Ramos (cell line): ENCODE data around the gene SLC41A3.
"Not testable (repeated sequence)": the region's sequence is repeated elsewhere in the genome, so short reads cannot be mapped to it uniquely, and the experiment has no call there.

Experiments used
- in situ Hi-C: fragments of 300-500 bp; cut with MboI; formaldehyde crosslinking; loops from one replicate; pipeline ENCODE4 v1.14.3; 2022; ENCODE audit warnings: low sequenced_read_pairs; ENCODE audit not compliant: unreplicated experiment

Gene SLC41A3

GRCh38 chr3:126013751-126014156, 70.2 kb downstream of the SLC41A3 start:
- in situ Hi-C loops = no loop called here

- in situ Hi-C loops = no loop called here
Measured at GRCh38 chr3:126009181-126009580, 74.7 kb downstream of the SLC41A3 start.

GRCh38 chr3:126008219-126008618, 75.7 kb downstream of the SLC41A3 start:
- in situ Hi-C loops = no loop called here

- in situ Hi-C loops = no loop called here
Measured at GRCh38 chr3:126005951-126006350, 78.0 kb downstream of the SLC41A3 start.

- in situ Hi-C loops = no loop called here
Measured at GRCh38 chr3:126004692-126005091, 79.2 kb downstream of the SLC41A3 start.

GRCh38 chr3:126004217-126004616, 79.7 kb downstream of the SLC41A3 start:
- in situ Hi-C loops = no loop called here

- in situ Hi-C loops = no loop called here
Measured at GRCh38 chr3:126003447-126004190, 80.3 kb downstream of the SLC41A3 start.

GRCh38 chr3:126002189-126002588, 81.7 kb downstream of the SLC41A3 start:
- in situ Hi-C loops = no loop called here

- in situ Hi-C loops = not testable (repeated sequence)
Measured at GRCh38 chr3:125996751-125997150, 87.2 kb downstream of the SLC41A3 start.

- in situ Hi-C loops = no loop called here
Measured at GRCh38 chr3:125990253-125990970, 93.5 kb downstream of the SLC41A3 start.

GRCh38 chr3:125984951-125985350, 99.0 kb downstream of the SLC41A3 start:
- in situ Hi-C loops = not testable (repeated sequence)

GRCh38 chr3:125977104-125977503, 106.8 kb downstream of the SLC41A3 start:
- in situ Hi-C loops = not testable (repeated sequence)

GRCh38 chr3:125976003-125976390, 107.9 kb downstream of the SLC41A3 start:
- in situ Hi-C loops = not testable (repeated sequence)

GRCh38 chr3:125975245-125976002, 108.5 kb downstream of the SLC41A3 start:
- in situ Hi-C loops = not testable (repeated sequence)

GRCh38 chr3:125971997-125972944, 111.7 kb downstream of the SLC41A3 start:
- in situ Hi-C loops = not testable (repeated sequence)

GRCh38 chr3:125968701-125969592, 115.0 kb downstream of the SLC41A3 start, which contains the start of gene ROPN1B:
ROPN1B (plus strand) TSS chr3:125969178; CDS start chr3:125972055, 2,877 bp downstream.
- in situ Hi-C loops = not testable (repeated sequence)

- in situ Hi-C loops = not testable (repeated sequence)
Measured at GRCh38 chr3:125968121-125968520, 115.8 kb downstream of the SLC41A3 start.

- in situ Hi-C loops = no loop called here
Measured at GRCh38 chr3:125967156-125967555, 116.8 kb downstream of the SLC41A3 start.

- in situ Hi-C loops = no loop called here
Measured at GRCh38 chr3:125965505-125965904, 118.4 kb downstream of the SLC41A3 start.
